GM12878 (cell line): ENCODE data around the gene CTRB2. TPM values are rescaled to one million over a fixed set of nuclear protein-coding genes. Genes with fewer than 3 reads are reported as not detected.
A peak's percentile ranks its signal among the peaks of the same experiment; 100 is the strongest.

Experiments
- ATF2 ChIP-seq: IDR thresholded peaks from 2 replicates; pipeline ENCODE4 v1.6.1; 2012; ENCODE audit warnings: low read length, inconsistent platforms
- CHD4 ChIP-seq: fragments of 200-600 bp; sonication (generic); IDR thresholded peaks from 2 replicates; pipeline ENCODE4 v1.6.1; 2016; ENCODE audit warnings: mild to moderate bottlenecking
- DPF2 ChIP-seq: fragments of 450-650 bp; IDR thresholded peaks from 2 replicates; pipeline ENCODE4 v1.6.1; 2017; ENCODE audit warnings: mild to moderate bottlenecking
- IKZF2 ChIP-seq, 2 experiments: fragments of 450-650 bp; IDR thresholded peaks; 2 replicates each; pipeline ENCODE4 v1.6.1; 2017; ENCODE audit warnings: mild to moderate bottlenecking in 2 of 2, moderate library complexity in 2 of 2
- MYC ChIP-seq: IDR thresholded peaks from 2 replicates; pipeline ENCODE4 v1.6.1; 2011; ENCODE audit warnings: mild to moderate bottlenecking, low read length, moderate library complexity, inconsistent platforms; ENCODE audit not compliant: insufficient read depth, insufficient replicate concordance, insufficient read length, severe bottlenecking
- RAD51 ChIP-seq: fragments of 450-650 bp; IDR thresholded peaks from 2 replicates; pipeline ENCODE4 v1.6.1; 2016; ENCODE audit warnings: moderate library complexity, mild to moderate bottlenecking, inconsistent platforms
- REST ChIP-seq: IDR thresholded peaks from 2 replicates; pipeline ENCODE4 v1.6.1; 2012; ENCODE audit warnings: mild to moderate bottlenecking, low read depth, low read length
- RUNX3 ChIP-seq: IDR thresholded peaks from 2 replicates; pipeline ENCODE4 v1.6.1; 2012; ENCODE audit warnings: low read length, inconsistent platforms
- SIX5 ChIP-seq: IDR thresholded peaks from 2 replicates; pipeline ENCODE4 v1.6.1; 2011; ENCODE audit warnings: mild to moderate bottlenecking, low read depth, low read length, moderate library complexity; ENCODE audit not compliant: severe bottlenecking
- YBX1 ChIP-seq: fragments of 450-650 bp; IDR thresholded peaks from 2 replicates; pipeline ENCODE4 v1.6.1; 2016; ENCODE audit warnings: antibody characterized with exemption
- polyA plus RNA-seq, 11 experiments: library from polyadenylated mRNA; depleted of rRNA in 4 of 11; unstranded in 6 of 11; stranded (reverse) in 5 of 11; fragments of >200 nt; fragmentation: Nextera tagmentation in 4 of 11; fragmentation: Illumina TruSeq in 1 of 11; extraction: Ambion mirVana in 4 of 11; extraction: Trizol in 1 of 11; gene quantifications; 1 replicate in 1 of 11; 2 replicates in 10 of 11; pipeline versions ENCODE4 v1.2.1 to v1.2.3, GENCODE V29; 2011 to 2016; ENCODE audit warnings: inconsistent platforms in 2 of 11, missing spikeins in 2 of 11, low read depth in 1 of 11
- total RNA-seq, 4 experiments: library from RNA; depleted of rRNA in 3 of 4; stranded (reverse); fragments of >200 nt in 3 of 4; fragmentation: Illumina TruSeq in 1 of 4; extraction: Trizol in 1 of 4; gene quantifications; 2 replicates each; pipeline versions ENCODE4 v1.2.1 to v1.2.3, GENCODE V29; 2013 to 2021
- TF ChIP-seq, protein P1 (sequence below): fragments of 450-650 bp; IDR thresholded peaks from 2 replicates; pipeline ENCODE4 v1.6.1; 2016; ENCODE audit warnings: mild to moderate bottlenecking

Gene CTRB2
- total and polyA plus RNA-seq, 10 of the 15 experiments (the other 5 are each of a cell fraction or from before 2014, with no cell fraction given): 9.4 TPM; not detected in 9

GRCh38 chr16:75179208-75179607, 27.8 kb downstream of the CTRB2 start (continued):
- TF ChIP-seq ATF2: no peak
- TF ChIP-seq RUNX3: peak; percentile 51; the same call in 1 of the 2 replicates
- TF ChIP-seq IKZF2 (IDR thresholded peaks at IDR 0.05): peak; percentile 35 to 62; a peak in 3 of 4 replicates
- TF ChIP-seq YBX1: no peak
- TF ChIP-seq, protein P1, sequence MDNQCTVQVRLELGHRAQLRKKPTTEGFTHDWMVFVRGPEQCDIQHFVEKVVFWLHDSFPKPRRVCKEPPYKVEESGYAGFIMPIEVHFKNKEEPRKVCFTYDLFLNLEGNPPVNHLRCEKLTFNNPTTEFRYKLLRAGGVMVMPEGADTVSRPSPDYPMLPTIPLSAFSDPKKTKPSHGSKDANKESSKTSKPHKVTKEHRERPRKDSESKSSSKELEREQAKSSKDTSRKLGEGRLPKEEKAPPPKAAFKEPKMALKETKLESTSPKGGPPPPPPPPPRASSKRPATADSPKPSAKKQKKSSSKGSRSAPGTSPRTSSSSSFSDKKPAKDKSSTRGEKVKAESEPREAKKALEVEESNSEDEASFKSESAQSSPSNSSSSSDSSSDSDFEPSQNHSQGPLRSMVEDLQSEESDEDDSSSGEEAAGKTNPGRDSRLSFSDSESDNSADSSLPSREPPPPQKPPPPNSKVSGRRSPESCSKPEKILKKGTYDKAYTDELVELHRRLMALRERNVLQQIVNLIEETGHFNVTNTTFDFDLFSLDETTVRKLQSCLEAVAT: 0 out of 2 replicates have a peak, but pooled peaks have one; percentile 37
- no peak for TF ChIP-seq REST
- TF ChIP-seq RAD51: no peak
- no peak for TF ChIP-seq MYC
- TF ChIP-seq SIX5: no peak
- TF ChIP-seq DPF2: 0 out of 2 replicates have a peak, but pooled peaks have one; percentile 49
- TF ChIP-seq CHD4: no peak
